GM12878 (cell line): ENCODE data around the gene FKBP9. TPM values are rescaled to one million over a fixed set of nuclear protein-coding genes. Genes with fewer than 3 reads are reported as not detected.

ENCODE experiments used
- ATAC-seq: fragments of 200-7000 bp; cut with Tn5 transposase; 3 replicates; pipeline ENCODE4 v1.9.1; 2020; ENCODE audit warnings: mild to moderate bottlenecking, moderate library complexity
- BruUV-seq: library from RNA; stranded (reverse); fragments of 400-500 nt; replicated peaks from 2 replicates; lab custom pipeline; 2021; lab: Mats Ljungman, UMichigan
- CTCF ChIA-PET: fragments of 300-600 bp; sonication (Branson Sonifier 250); formaldehyde crosslinking; extraction: SDS; loops from one replicate; lab custom pipeline; 2021; ENCODE audit warnings: inconsistent platforms; lab: Yijun Ruan, JAX
- POLR2A ChIA-PET: fragments of 350-600 bp; formaldehyde crosslinking; extraction: SDS; loops from one replicate; lab custom pipeline; 2021; ENCODE audit warnings: inconsistent platforms; lab: Charles Lee
- RAD21 ChIA-PET: fragments of 300-600 bp; sonication (Branson Sonifier 250); formaldehyde crosslinking; loops from one replicate; lab custom pipeline; 2023; ENCODE audit warnings: antibody characterized with exemption; ENCODE audit not compliant: unreplicated experiment; lab: Charles Lee
- SMC1A ChIA-PET: fragments of 300-600 bp; sonication (Branson Sonifier 250); formaldehyde crosslinking; loops from one replicate; lab custom pipeline; 2023; ENCODE audit not compliant: unreplicated experiment, uncharacterized antibody; lab: Charles Lee
- DNase-seq: peaks from one replicate; pipeline ENCODE4 v3.0.0-alpha.2; 2011; ENCODE audit warnings: low read depth, low spot score
- FAIRE-seq: peaks from 3 replicates; lab custom pipeline; 2011; peaks lifted over from hg19 to GRCh38; lab: Jason Lieb, UNC
- H2AFZ ChIP-seq: 2 replicates; pipeline ENCODE4 v1.6.0; 2011; ENCODE audit warnings: low read depth, low read length, control low read depth; ENCODE audit not compliant: control insufficient read depth
- H3K27ac ChIP-seq: 2 replicates; pipeline ENCODE4 v1.5.1; 2011; ENCODE audit warnings: control low read depth; ENCODE audit not compliant: control insufficient read depth, insufficient read depth
- H3K27me3 ChIP-seq, 2 experiments: replicated peaks in 1 of 2; 2 replicates each; pipeline versions ENCODE4 v1.6.0 to v1.6.1; 2011; ENCODE audit warnings: low read length in 1 of 2; ENCODE audit not compliant: control insufficient read depth in 2 of 2, insufficient read depth in 2 of 2
- H3K36me3 ChIP-seq, 2 experiments: 2 replicates each; pipeline ENCODE4 v1.5.1; 2011; ENCODE audit warnings: low read length in 1 of 2; ENCODE audit not compliant: control insufficient read depth in 2 of 2, insufficient read depth in 2 of 2
- H3K4me1 ChIP-seq: 2 replicates; pipeline ENCODE4 v1.6.1; 2011; ENCODE audit warnings: mild to moderate bottlenecking, low read length, moderate library complexity, mixed read lengths; ENCODE audit not compliant: control insufficient read depth, insufficient read depth
- H3K4me2 ChIP-seq: 2 replicates; pipeline ENCODE4 v1.6.0; 2011; ENCODE audit warnings: control low read depth; ENCODE audit not compliant: control insufficient read depth, insufficient read depth
- H3K4me3 ChIP-seq: fragments of 200-600 bp; sonication (generic); 2 replicates; pipeline ENCODE4 v1.5.1; 2016
- H3K79me2 ChIP-seq: 2 replicates; pipeline ENCODE4 v1.6.0; 2011; ENCODE audit warnings: low read length; ENCODE audit not compliant: control insufficient read depth, insufficient read depth
- H3K9ac ChIP-seq: 2 replicates; pipeline ENCODE4 v1.8.0; 2011; ENCODE audit warnings: low read length, control low read depth, mixed read lengths; ENCODE audit not compliant: control insufficient read depth, insufficient read depth
- H3K9me3 ChIP-seq: replicated peaks from 3 replicates; pipeline ENCODE4 v1.5.1; 2011; ENCODE audit warnings: mild to moderate bottlenecking, low read length; ENCODE audit not compliant: control insufficient read depth, insufficient read depth
- H4K20me1 ChIP-seq: 2 replicates; pipeline ENCODE4 v1.6.0; 2011; ENCODE audit not compliant: control insufficient read depth, insufficient read depth
- BCL11A ChIP-seq: IDR thresholded peaks from 2 replicates; pipeline ENCODE4 v1.6.1; 2011; ENCODE audit warnings: low read depth, low read length
- CBX5 ChIP-seq: sonication (generic); IDR thresholded peaks from 2 replicates; pipeline ENCODE4 v1.6.1; 2016; ENCODE audit warnings: low read depth, moderate library complexity, mild to moderate bottlenecking, inconsistent platforms
- ESRRA ChIP-seq: IDR thresholded peaks from 2 replicates; pipeline ENCODE4 v1.6.1; 2012; ENCODE audit warnings: mild to moderate bottlenecking, low read length, improper control_type of control experiment
- ETV6 ChIP-seq, 2 experiments: fragments of 450-650 bp in 1 of 2; IDR thresholded peaks in 1 of 2; conservative IDR thresholded peaks in 1 of 2; 2 replicates each; pipeline ENCODE4 v1.6.1; 2014; ENCODE audit warnings: antibody characterized with exemption in 1 of 2, borderline replicate concordance in 1 of 2, low read depth in 1 of 2, mild to moderate bottlenecking in 1 of 2, moderate library complexity in 1 of 2
- HCFC1 ChIP-seq: fragments of 150-350 bp; IDR thresholded peaks from 2 replicates; pipeline ENCODE4 v1.6.1; 2014; ENCODE audit warnings: low read length
- HDAC6 ChIP-seq: fragments of 200-600 bp; sonication (generic); IDR thresholded peaks from one replicate; pipeline ENCODE4 v1.8.0; 2017; ENCODE audit warnings: antibody characterized with exemption; ENCODE audit not compliant: unreplicated experiment
- IKZF2 ChIP-seq, 2 experiments: fragments of 450-650 bp; IDR thresholded peaks; 2 replicates each; pipeline ENCODE4 v1.6.1; 2017; ENCODE audit warnings: mild to moderate bottlenecking in 2 of 2, moderate library complexity in 2 of 2
- IRF3 ChIP-seq: fragments of 450-650 bp; IDR thresholded peaks from 2 replicates; pipeline ENCODE4 v1.6.1; 2014; ENCODE audit warnings: mild to moderate bottlenecking
- JUNB ChIP-seq: IDR thresholded peaks from 2 replicates; pipeline ENCODE4 v1.6.1; 2016; ENCODE audit warnings: antibody characterized with exemption, mild to moderate bottlenecking
- NFXL1 ChIP-seq: fragments of 450-650 bp; IDR thresholded peaks from 2 replicates; pipeline ENCODE4 v1.6.1; 2017; ENCODE audit warnings: antibody characterized with exemption, mild to moderate bottlenecking, borderline replicate concordance
- NR2C2 ChIP-seq: IDR thresholded peaks from 2 replicates; pipeline ENCODE4 v1.6.1; 2011; ENCODE audit warnings: borderline replicate concordance, low read depth; ENCODE audit not compliant: control insufficient read depth, insufficient read length
- PAX8 ChIP-seq: fragments of 450-650 bp; IDR thresholded peaks from 2 replicates; pipeline ENCODE4 v1.6.1; 2017; ENCODE audit warnings: mild to moderate bottlenecking, moderate library complexity
- RELB ChIP-seq: fragments of 450-650 bp; IDR thresholded peaks from 2 replicates; pipeline ENCODE4 v1.6.1; 2017; ENCODE audit warnings: low read depth, mild to moderate bottlenecking, moderate library complexity
- ZNF687 ChIP-seq: fragments of 450-650 bp; IDR thresholded peaks from 2 replicates; pipeline ENCODE4 v1.6.1; 2017; ENCODE audit warnings: mild to moderate bottlenecking, moderate library complexity
- WGBS: methylation state at CpG from one replicate; pipeline ENCODE4 v1.1.6; 2016; ENCODE audit warnings: low lambda C conversion rate; ENCODE audit not compliant: insufficient replicate concordance, insufficient coverage; ENCODE audit errors: missing lambda C conversion rate; 5-methylcytosine and 5-hydroxymethylcytosine counted together
- in situ Hi-C: fragments of 300-500 bp; cut with MboI; formaldehyde crosslinking; loops from 9 replicates; pipeline ENCODE4 v1.14.3; 2018; ENCODE audit warnings: mixed read lengths
- intact Hi-C: fragments of 100-400 bp; cut with micrococcal nuclease; formaldehyde crosslinking; loops from one replicate; pipeline ENCODE4 v1.14.2; 2022; ENCODE audit not compliant: unreplicated experiment
- polyA plus RNA-seq, 11 experiments: library from polyadenylated mRNA; depleted of rRNA in 4 of 11; unstranded in 6 of 11; stranded (reverse) in 5 of 11; fragments of >200 nt; fragmentation: Nextera tagmentation in 4 of 11; fragmentation: Illumina TruSeq in 1 of 11; extraction: Ambion mirVana in 4 of 11; extraction: Trizol in 1 of 11; gene quantifications; 1 replicate in 1 of 11; 2 replicates in 10 of 11; pipeline versions ENCODE4 v1.2.1 to v1.2.3, GENCODE V29; 2011 to 2016; ENCODE audit warnings: inconsistent platforms in 2 of 11, missing spikeins in 2 of 11, low read depth in 1 of 11
- total RNA-seq, 4 experiments: library from RNA; depleted of rRNA in 3 of 4; stranded (reverse); fragments of >200 nt in 3 of 4; fragmentation: Illumina TruSeq in 1 of 4; extraction: Trizol in 1 of 4; gene quantifications; 2 replicates each; pipeline versions ENCODE4 v1.2.1 to v1.2.3, GENCODE V29; 2013 to 2021

Gene FKBP9
- total and polyA plus RNA-seq, 10 of the 15 experiments (the other 5 are each of a cell fraction or from before 2014, with no cell fraction given): 0.04 to 6.6 (median 2.6) TPM

GRCh38 chr7:33054261-33054964, 97.2 kb downstream of the FKBP9 start:
- DNase-seq (no peak), FAIRE-seq (no peak), ATAC-seq (peak; percentile 59)
- Histone ChIP-seq H3K4me1 (peaks cover 21% of the 10 kb centered on the region), H3K27ac (0 out of 2 replicates have a peak overlapping the region, but pooled peaks have one; percentile 1), H3K4me3 (no peak overlapping the region), H3K9ac (no peak overlapping the region), H4K20me1 (no peaks in the 10 kb centered on the region), H2AFZ (no peak overlapping the region), H3K9me3 (no peaks in the 10 kb centered on the region), H3K4me2 (no peak overlapping the region), H3K36me3 (no peaks in the 10 kb centered on the region), H3K27me3 (no peaks in the 10 kb centered on the region), H3K79me2 (peaks cover 88% of the 10 kb centered on the region)
- ChIA-PET CTCF (interaction anchor here (0.6 to 4.6 kb wide), 8 partner anchors 7 to 208 kb away, joined by 4 to 33 read pairs (median 8); partner anchors contain the start of gene NT5C3A), RAD21 (interaction anchor here (1.1 to 4.1 kb wide), 4 partner anchors 8 to 208 kb away, joined by 3 to 29 read pairs (median 8); partner anchors contain the start of gene NT5C3A), POLR2A (interaction anchor here (0.6 to 1.6 kb wide), 6 partner anchors 8 to 53 kb away, joined by 3 to 7 read pairs (median 4); partner anchors contain the start of gene NT5C3A), SMC1A (interaction anchor here (1.1 to 3.9 kb wide), 6 partner anchors 8 to 208 kb away, joined by 4 to 19 read pairs (median 6); partner anchors contain the start of genes NT5C3A and RP9)
- intact Hi-C loops: loop anchor here (5.0 kb wide), 1 partner anchor 362 kb away; no protein-coding TSS in a partner anchor
- no TSS peak for BruUV-seq
- 74% methylated on average over 2 of the region's 2 CpGs for WGBS
- in situ Hi-C loops: loop anchor here (10.0 kb wide), 1 partner anchor 360 kb away; no protein-coding TSS in a partner anchor
- TF ChIP-seq HCFC1 (no peak), CBX5 (no peak), IKZF2 (IDR thresholded peaks at IDR 0.05) (peak in 1 of 2 experiments; percentile 30; a peak in 1 of 4 replicates), ETV6 (conservative IDR thresholded peaks at IDR 0.05 in 1 of 2, IDR thresholded peaks at IDR 0.05 in 1 of 2; ENCODE audit: borderline replicate concordance in 1 of 2, low read depth in 1 of 2) (no peak), NFXL1 (no peak), RELB (no peak), IRF3 (no peak), PAX8 (no peak), ZNF687 (no peak), JUNB (peak; percentile 15; the same call in 1 of the 2 replicates), BCL11A (no peak), ESRRA (no peak), NR2C2 (no peak), HDAC6 (no peak)
